Measurements from ENCODE around the gene CABYR. TPM values are rescaled to one million over a fixed set of nuclear protein-coding genes. Genes with fewer than 3 reads are reported as not detected.

CABYR gene
- total and polyA plus RNA-seq, 2 of the 8 experiments (the other 6 are each of a cell fraction or from before 2014, with no cell fraction given): 14.5 to 18.8 TPM

GRCh38 chr18:24196764-24197163 lies 57.9 kb downstream of the CABYR start (continued):
- no peak for TF ChIP-seq ZNF274 (IDR thresholded peaks at IDR 0.05; ENCODE audit: borderline replicate concordance, extremely low read depth, low read length)
- no peak for TF ChIP-seq RBBP5 (IDR thresholded peaks at IDR 0.05; ENCODE audit: borderline replicate concordance, low read depth, low read length)

Data from H1 (cell line).